BJ (cell line): ENCODE data around the gene CLEC14A. TPM values are rescaled to one million over a fixed set of nuclear protein-coding genes. Genes with fewer than 3 reads are reported as not detected.

Experiments used
- CTCF ChIA-PET: fragments of 350-600 bp; formaldehyde crosslinking; extraction: SDS; loops from one replicate; lab custom pipeline; 2021; ENCODE audit warnings: antibody characterized with exemption, inconsistent platforms; lab: Yijun Ruan, JAX
- POLR2A ChIA-PET: fragments of 300-600 bp; sonication (Branson Sonifier 250); formaldehyde crosslinking; extraction: SDS; loops from one replicate; lab custom pipeline; 2021; ENCODE audit warnings: antibody characterized with exemption; lab: Charles Lee
- DNase-seq: peaks from one replicate; pipeline ENCODE4 v3.0.0-alpha.2; 2011; ENCODE audit warnings: low read depth
- H3K27me3 ChIP-seq: 2 replicates; pipeline ENCODE4 v1.6.0; 2011; ENCODE audit warnings: low read length; ENCODE audit not compliant: control insufficient read depth, insufficient read depth
- H3K36me3 ChIP-seq: 2 replicates; pipeline ENCODE4 v1.5.1; 2011; ENCODE audit warnings: low read length; ENCODE audit not compliant: control insufficient read depth, insufficient read depth
- H3K4me3 ChIP-seq: 2 replicates; pipeline ENCODE4 v1.5.1; 2011; ENCODE audit warnings: low read depth, mild to moderate bottlenecking, control low read depth, low read length
- CTCF ChIP-seq: IDR thresholded peaks from 2 replicates; pipeline ENCODE4 v1.5.1; 2011; ENCODE audit warnings: low read depth, mild to moderate bottlenecking, control low read depth, inconsistent platforms, low read length, moderate library complexity; ENCODE audit not compliant: insufficient read depth
- polyA plus RNA-seq: library from polyadenylated mRNA; depleted of rRNA; stranded (reverse); fragments of >200 nt; gene quantifications from 2 replicates; pipeline ENCODE4 v1.2.3, GENCODE V29; 2011; rRNA removed

Gene CLEC14A
- polyA plus RNA-seq, 1 experiment, result 0.23 TPM

- H3K36me3 ChIP-seq, result no peaks in the 10 kb centered on the region
- ChIA-PET CTCF (interaction anchor here (0.8 to 2.1 kb wide), 4 partner anchors 9 to 395 kb away, joined by 3 to 6 read pairs (median 4); no protein-coding TSS in a partner anchor), POLR2A (interaction anchor here (0.6 kb wide), 1 partner anchor 8 kb away, joined by 3 read pairs; no protein-coding TSS in a partner anchor)
- no peak overlapping the region for H3K4me3 ChIP-seq
- DNase-seq, result no peak
- TF ChIP-seq CTCF, result no peak
- no peaks in the 10 kb centered on the region for H3K27me3 ChIP-seq
Observed at GRCh38 chr14:38205119-38205813, 50.6 kb downstream of the CLEC14A start.

- POLR2A ChIA-PET, result interaction anchor here (0.6 kb wide), 1 partner anchor 9 kb away, joined by 3 read pairs; no protein-coding TSS in a partner anchor
- Histone ChIP-seq H3K27me3 (no peaks in the 10 kb centered on the region), H3K36me3 (no peaks in the 10 kb centered on the region), H3K4me3 (no peak overlapping the region)
- CTCF ChIA-PET, result interaction anchor here (1.2 to 2.1 kb wide), 3 partner anchors 302 to 395 kb away, joined by 3 to 6 read pairs (median 6); no protein-coding TSS in a partner anchor
- no peak for DNase-seq
- no peak for TF ChIP-seq CTCF
Observed at GRCh38 chr14:38204719-38205115, 51.2 kb downstream of the CLEC14A start.

Other genes with a start within 250 kb of the CLEC14A start
- 42.2 and 55.9 TPM in 2 replicates for gene SSTR1, start 48.2 kb downstream of the CLEC14A start, polyA plus RNA-seq